DOHH2 (cell line): ENCODE measurements around the gene ABLIM2.

Experiments
- H3F3A ChIP-seq: fragments of 200-600 bp; sonication (generic), shearing (Covaris generic); 2 replicates; pipeline ENCODE4 v1.6.0; 2016; ENCODE audit warnings: antibody characterized with exemption, mild to moderate bottlenecking; ENCODE audit not compliant: control insufficient read depth, insufficient read depth
- H3K27ac ChIP-seq: fragments of 200-600 bp; sonication (generic); 2 replicates; pipeline ENCODE4 v1.5.1; 2014; ENCODE audit warnings: low read depth, mild to moderate bottlenecking, low read length, moderate library complexity
- H3K27me3 ChIP-seq: fragments of 200-600 bp; sonication (generic); 2 replicates; pipeline ENCODE4 v1.6.1; 2014; ENCODE audit warnings: mild to moderate bottlenecking, low read length, mixed read lengths; ENCODE audit not compliant: control insufficient read depth
- H3K36me3 ChIP-seq: fragments of 200-600 bp; sonication (generic); 2 replicates; pipeline ENCODE4 v1.6.1; 2014; ENCODE audit warnings: mild to moderate bottlenecking, low read length, moderate library complexity, mixed read lengths; ENCODE audit not compliant: control insufficient read depth
- H3K4me1 ChIP-seq: fragments of 200-600 bp; sonication (generic); 2 replicates; pipeline ENCODE4 v1.6.1; 2014; ENCODE audit warnings: mild to moderate bottlenecking, low read length, mixed read lengths; ENCODE audit not compliant: control insufficient read depth
- H3K4me2 ChIP-seq: fragments of 200-600 bp; sonication (generic); 2 replicates; pipeline ENCODE4 v1.6.0; 2014; ENCODE audit warnings: mild to moderate bottlenecking, low read length, moderate library complexity
- H3K4me3 ChIP-seq: fragments of 200-600 bp; sonication (generic); 2 replicates; pipeline ENCODE4 v1.5.1; 2014; ENCODE audit warnings: mild to moderate bottlenecking, low read length, mixed read lengths
- H3K79me2 ChIP-seq: fragments of 200-600 bp; sonication (generic); 2 replicates; pipeline ENCODE4 v1.6.1; 2014; ENCODE audit warnings: mild to moderate bottlenecking, low read length, mixed read lengths; ENCODE audit not compliant: control insufficient read depth
- H3K9me2 ChIP-seq: fragments of 200-600 bp; sonication (generic); replicated peaks from 2 replicates; pipeline ENCODE4 v1.6.1; 2014; ENCODE audit warnings: mild to moderate bottlenecking, low read length, mixed read lengths; ENCODE audit not compliant: control insufficient read depth
- H3K9me3 ChIP-seq: fragments of 200-600 bp; sonication (generic); 2 replicates; pipeline ENCODE4 v1.6.1; 2014; ENCODE audit warnings: antibody characterized with exemption, low read length, mixed read lengths; ENCODE audit not compliant: control insufficient read depth, insufficient read depth
- H4K20me1 ChIP-seq: fragments of 200-600 bp; sonication (generic); 2 replicates; pipeline ENCODE4 v1.6.0; 2014; ENCODE audit warnings: low read depth, mild to moderate bottlenecking, antibody characterized with exemption, low read length, moderate library complexity; ENCODE audit not compliant: control insufficient read depth, insufficient read depth
- EZH2phosphoT487 ChIP-seq: fragments of 200-600 bp; sonication (generic); IDR thresholded peaks from 2 replicates; pipeline ENCODE4 v1.6.1; 2017; ENCODE audit warnings: borderline replicate concordance, mild to moderate bottlenecking, antibody characterized with exemption, low read length, moderate library complexity, mixed read lengths
- TF ChIP-seq, protein P1 (sequence below): fragments of 200-600 bp; sonication (generic); IDR thresholded peaks from one replicate; pipeline ENCODE4 v1.5.1; 2014; ENCODE audit warnings: antibody characterized with exemption, mild to moderate bottlenecking, low read depth, low read length; ENCODE audit not compliant: poor library complexity, severe bottlenecking

ABLIM2 gene

DNA sequence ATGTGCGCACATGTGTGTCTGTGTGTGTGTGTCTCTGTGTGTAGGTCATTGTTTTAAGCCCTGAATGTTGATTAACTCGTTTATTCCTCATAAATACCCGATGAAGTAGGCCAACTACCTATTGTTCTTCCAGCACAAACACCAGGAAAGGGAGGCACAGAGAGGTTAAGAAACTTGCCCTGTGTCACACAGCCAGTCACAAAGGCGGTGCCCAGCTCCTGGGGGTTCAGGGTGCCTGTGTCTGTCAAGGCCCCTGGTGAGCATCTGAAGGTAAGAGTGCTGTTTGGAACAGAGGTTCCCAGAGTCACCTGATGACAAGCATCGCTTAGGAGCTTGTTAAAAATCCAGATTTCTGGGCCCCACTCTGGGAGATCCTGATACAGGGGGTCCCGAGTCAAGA, 22.5 kb upstream of the ABLIM2 start:
- no peak overlapping the region for H3K4me2 ChIP-seq
- TF ChIP-seq, protein P1, sequence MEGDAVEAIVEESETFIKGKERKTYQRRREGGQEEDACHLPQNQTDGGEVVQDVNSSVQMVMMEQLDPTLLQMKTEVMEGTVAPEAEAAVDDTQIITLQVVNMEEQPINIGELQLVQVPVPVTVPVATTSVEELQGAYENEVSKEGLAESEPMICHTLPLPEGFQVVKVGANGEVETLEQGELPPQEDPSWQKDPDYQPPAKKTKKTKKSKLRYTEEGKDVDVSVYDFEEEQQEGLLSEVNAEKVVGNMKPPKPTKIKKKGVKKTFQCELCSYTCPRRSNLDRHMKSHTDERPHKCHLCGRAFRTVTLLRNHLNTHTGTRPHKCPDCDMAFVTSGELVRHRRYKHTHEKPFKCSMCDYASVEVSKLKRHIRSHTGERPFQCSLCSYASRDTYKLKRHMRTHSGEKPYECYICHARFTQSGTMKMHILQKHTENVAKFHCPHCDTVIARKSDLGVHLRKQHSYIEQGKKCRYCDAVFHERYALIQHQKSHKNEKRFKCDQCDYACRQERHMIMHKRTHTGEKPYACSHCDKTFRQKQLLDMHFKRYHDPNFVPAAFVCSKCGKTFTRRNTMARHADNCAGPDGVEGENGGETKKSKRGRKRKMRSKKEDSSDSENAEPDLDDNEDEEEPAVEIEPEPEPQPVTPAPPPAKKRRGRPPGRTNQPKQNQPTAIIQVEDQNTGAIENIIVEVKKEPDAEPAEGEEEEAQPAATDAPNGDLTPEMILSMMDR: no peak
- TF ChIP-seq EZH2phosphoT487: no peak

DNA sequence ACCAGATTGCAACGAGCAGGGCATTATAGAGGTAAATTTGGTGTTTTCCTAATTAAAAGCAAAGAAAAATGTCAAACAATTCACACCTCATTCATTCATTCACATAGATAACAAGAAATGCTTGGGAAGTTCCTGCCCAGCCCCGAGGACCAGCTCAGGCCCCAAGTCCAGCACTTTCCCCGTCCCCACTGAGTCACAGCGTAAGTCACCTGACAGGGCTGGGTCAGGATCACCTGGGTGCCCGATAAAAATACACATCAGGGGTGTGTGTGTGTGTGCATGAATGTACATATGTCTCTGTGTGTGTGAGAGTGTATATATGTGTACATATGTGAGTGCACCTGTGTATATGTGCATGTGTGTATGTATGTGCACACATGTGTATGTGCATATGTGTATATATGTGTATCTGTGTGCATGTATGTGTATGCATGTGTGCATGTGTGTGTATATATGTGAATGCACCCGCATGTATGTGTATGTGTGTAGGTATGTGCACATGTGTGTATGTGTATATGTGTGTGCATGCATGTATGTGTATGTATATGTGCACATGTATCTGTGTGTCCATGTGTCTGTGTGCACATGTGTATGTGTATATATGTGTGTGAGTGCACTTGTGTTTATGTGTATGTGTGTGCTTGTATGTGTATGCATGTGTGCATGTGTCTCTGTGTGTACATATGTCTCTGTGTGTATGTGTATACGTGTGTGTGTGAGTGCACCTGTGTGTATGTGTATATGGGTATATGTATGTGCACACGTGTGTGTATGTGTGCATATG, 21.9 kb upstream of the ABLIM2 start:
- 0 out of 2 replicates have a peak, but pooled peaks cover 4% of the 10 kb centered on the region for H3F3A ChIP-seq
- H3K9me3 ChIP-seq: no peaks in the 10 kb centered on the region
- no peaks in the 10 kb centered on the region for H4K20me1 ChIP-seq
- no peaks in the 10 kb centered on the region for H3K36me3 ChIP-seq
- H3K79me2 ChIP-seq: no peaks in the 10 kb centered on the region
- no peak overlapping the region for H3K27ac ChIP-seq
- H3K4me1 ChIP-seq: peaks cover 20% of the 10 kb centered on the region
- no peak overlapping the region for H3K4me2 ChIP-seq
- H3K27me3 ChIP-seq: no peaks in the 10 kb centered on the region; the same call in 1 of the 2 replicates
- no peaks in the 10 kb centered on the region for H3K9me2 ChIP-seq
- H3K4me3 ChIP-seq: no peak overlapping the region
- TF ChIP-seq, protein P1: no peak
- TF ChIP-seq EZH2phosphoT487: no peak

More for the DNA sequence above, 22.5 kb upstream of the ABLIM2 start:
- Histone ChIP-seq H3F3A (no peaks in the 10 kb centered on the region), H3K79me2 (no peaks in the 10 kb centered on the region), H3K4me1 (peaks cover 14% of the 10 kb centered on the region), H3K9me2 (no peaks in the 10 kb centered on the region), H3K4me3 (no peak overlapping the region), H3K27ac (no peak overlapping the region), H3K27me3 (peaks cover 5% of the 10 kb centered on the region; the same call in 1 of the 2 replicates), H3K36me3 (no peaks in the 10 kb centered on the region), H3K9me3 (no peaks in the 10 kb centered on the region), H4K20me1 (no peaks in the 10 kb centered on the region)

DNA sequence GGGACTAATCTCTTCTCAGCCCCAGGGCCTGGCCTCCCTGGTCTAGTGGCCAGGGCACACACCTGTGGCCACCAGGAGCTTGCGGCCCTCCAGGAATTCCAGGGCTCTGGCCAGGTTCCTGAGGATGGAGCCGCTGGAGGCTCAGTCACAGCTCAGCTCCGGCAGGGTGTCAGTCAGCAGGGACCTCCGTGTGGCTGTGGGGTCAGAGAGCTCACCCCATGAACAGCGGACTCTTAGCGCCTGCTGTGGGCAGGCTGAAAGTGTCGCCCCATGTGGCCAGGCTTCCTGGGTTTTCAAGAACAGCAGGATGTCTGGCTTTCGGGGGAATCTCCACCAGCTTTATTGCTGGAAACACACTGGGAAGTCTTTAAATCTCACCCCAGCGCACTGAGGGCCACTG, 21.2 kb upstream of the ABLIM2 start:
- no peaks in the 10 kb centered on the region for H4K20me1 ChIP-seq
- no peaks in the 10 kb centered on the region for H3K9me2 ChIP-seq
- 0 out of 2 replicates have a peak, but pooled peaks cover 4% of the 10 kb centered on the region for H3F3A ChIP-seq
- peaks cover 26% of the 10 kb centered on the region for H3K4me1 ChIP-seq
- H3K9me3 ChIP-seq: no peaks in the 10 kb centered on the region
- TF ChIP-seq, protein P1: no peak
- no peak for TF ChIP-seq EZH2phosphoT487
- H3K27me3 ChIP-seq: no peaks in the 10 kb centered on the region
- no peak overlapping the region for H3K4me2 ChIP-seq
- H3K36me3 ChIP-seq: no peaks in the 10 kb centered on the region
- H3K4me3 ChIP-seq: no peak overlapping the region
- no peaks in the 10 kb centered on the region for H3K79me2 ChIP-seq
- no peak overlapping the region for H3K27ac ChIP-seq
